Sigmoid colon (tissue), 7 donors: Measurements from ENCODE around the gene IL36G. TPM values are rescaled to one million over a fixed set of nuclear protein-coding genes. Genes with fewer than 3 reads are reported as not detected.

ENCODE experiments used
- DNase-seq: peaks from one replicate; pipeline ENCODE4 v3.0.0-alpha.2; 2019
- H3K27ac ChIP-seq, 4 donors: fragments of 200-600 bp; sonication (generic); one replicate each; pipeline ENCODE4 v1.5.1; 2016 to 2019; ENCODE audit warnings: mild to moderate bottlenecking in 1 of 4
- H3K27me3 ChIP-seq, 3 donors: fragments of 200-600 bp; sonication (generic); one replicate each; pipeline ENCODE4 v1.5.1; 2019; ENCODE audit warnings: mild to moderate bottlenecking in 1 of 3
- H3K36me3 ChIP-seq, 4 donors: fragments of 200-600 bp; sonication (generic); one replicate each; pipeline ENCODE4 v1.5.1; 2016 to 2019
- H3K4me1 ChIP-seq, 4 donors: fragments of 200-600 bp; sonication (generic); one replicate each; pipeline ENCODE4 v1.5.1; 2017 to 2019
- H3K4me3 ChIP-seq, 4 donors: fragments of 200-600 bp; sonication (generic); one replicate each; pipeline ENCODE4 v1.5.1; 2017 to 2019; ENCODE audit warnings: mild to moderate bottlenecking in 2 of 4, moderate library complexity in 1 of 4
- H3K9me3 ChIP-seq, 4 donors: fragments of 200-600 bp in 3 of 4; sonication (generic) in 3 of 4; one replicate each; pipeline versions ENCODE4 v1.5.1 to v1.6.1; 2013 to 2019
- CTCF ChIP-seq, 4 experiments: fragments of 450-650 bp in 3 of 4; fragments of 200-600 bp in 1 of 4; IDR thresholded peaks; one replicate each; pipeline ENCODE4 v1.5.1; 2016 to 2019; ENCODE audit warnings: antibody characterized with exemption in 4 of 4, mild to moderate bottlenecking in 3 of 4, moderate library complexity in 2 of 4
- EP300 ChIP-seq, 4 donors: sonication (generic); formaldehyde crosslinking; IDR thresholded peaks; one replicate each; pipeline ENCODE4 v1.6.1; 2017; ENCODE audit warnings: antibody characterized with exemption in 4 of 4
- POLR2A ChIP-seq, 2 donors: fragments of 450-650 bp; IDR thresholded peaks; one replicate each; pipeline ENCODE4 v1.6.1; 2016; ENCODE audit warnings: antibody characterized with exemption in 2 of 2, mild to moderate bottlenecking in 2 of 2, moderate library complexity in 2 of 2
- POLR2AphosphoS5 ChIP-seq, 4 donors: sonication (generic); formaldehyde crosslinking; IDR thresholded peaks; one replicate each; pipeline ENCODE4 v1.6.1; 2017; ENCODE audit warnings: antibody characterized with exemption in 4 of 4
- WGBS, 2 donors: extraction: QIAGEN DNeasy Blood & Tissue Kit; methylation state at CpG; one replicate each; pipeline ENCODE4 v1.1.7; 2013; 5-methylcytosine and 5-hydroxymethylcytosine counted together
- intact Hi-C: fragments of 100-400 bp; cut with DNase I; formaldehyde crosslinking; loops from one replicate; pipeline ENCODE4 v1.15.1; 2023
- polyA plus RNA-seq, 3 donors: library from polyadenylated mRNA; stranded (reverse); fragments of 200-250 nt; gene quantifications; one replicate each; pipeline ENCODE4 v1.2.3, GENCODE V29; 2013
- total RNA-seq, 4 donors: library from RNA; depleted of rRNA; stranded (reverse); fragments of >200 nt; gene quantifications; one replicate each; pipeline ENCODE4 v1.1.0, GENCODE V29; 2016
- donor health status: healthy with polysubstance abuse.
- donor health status: Bipolar disorder and iron deficiency.
- donor health status: healthy.

The IL36G gene
- total and polyA plus RNA-seq, 7 donors: 0.17 TPM; not detected in 6

- TF ChIP-seq EP300 (IDR thresholded peaks at IDR 0.05): no peak
- no peak for TF ChIP-seq POLR2AphosphoS5 (IDR thresholded peaks at IDR 0.05)
- TF ChIP-seq CTCF (IDR thresholded peaks at IDR 0.05): no peak
- TF ChIP-seq POLR2A (IDR thresholded peaks at IDR 0.05): no peak
- no peak for DNase-seq
- Histone ChIP-seq H3K27ac (no peak overlapping the region), H3K27me3 (no peaks in the 10 kb centered on the region), H3K4me1 (peaks cover 0 to 20% (median 11%) of the 10 kb centered on the region in 4 donors), H3K36me3 (no peaks in the 10 kb centered on the region), H3K4me3 (no peak overlapping the region), H3K9me3 (no peaks in the 10 kb centered on the region)
- 89 to 90% methylated on average over 5 of the region's 5 CpGs for WGBS, 2 donors
- intact Hi-C loops: no loop called here
These were observed 38.4 kb upstream of the IL36G start for GRCh38 chr2:112939425-112939824.

- intact Hi-C loops: loop anchor here (1.0 to 10.0 kb wide), 2 partner anchors 192 to 316 kb away; no protein-coding TSS in a partner anchor
- DNase-seq: no peak
- peak in 1 of 4 donors; percentile 35 for TF ChIP-seq EP300 (IDR thresholded peaks at IDR 0.05)
- peak in 3 of 4 donors; percentile 18 to 82 (median 77) for TF ChIP-seq POLR2AphosphoS5 (IDR thresholded peaks at IDR 0.05)
- TF ChIP-seq POLR2A (IDR thresholded peaks at IDR 0.05): no peak
- no peak for TF ChIP-seq CTCF (IDR thresholded peaks at IDR 0.05)
- Histone ChIP-seq H3K4me3 (no peak overlapping the region), H3K9me3 (peaks cover 0 to 8% (median 2%) of the 10 kb centered on the region in 4 donors), H3K27me3 (no peaks in the 10 kb centered on the region), H3K4me1 (peaks cover 0 to 20% (median 11%) of the 10 kb centered on the region in 4 donors), H3K27ac (no peak overlapping the region), H3K36me3 (no peaks in the 10 kb centered on the region)
- 65 to 67% methylated on average over 3 of the region's 3 CpGs for WGBS, 2 donors
These were observed 36.8 kb upstream of the IL36G start for GRCh38 chr2:112940859-112941625.

- peaks cover 0 to 20% (median 11%) of the 10 kb centered on the region in 4 donors for H3K4me1 ChIP-seq
- H3K4me3 ChIP-seq: no peak overlapping the region
- no peaks in the 10 kb centered on the region for H3K36me3 ChIP-seq
- peak; percentile 78 for DNase-seq
- intact Hi-C loops: loop anchor here (1.0 to 10.0 kb wide), 2 partner anchors 193 to 317 kb away; no protein-coding TSS in a partner anchor
- no peak overlapping the region for H3K27ac ChIP-seq
- TF ChIP-seq EP300 (IDR thresholded peaks at IDR 0.05): no peak
- TF ChIP-seq CTCF (IDR thresholded peaks at IDR 0.05): peak; percentile 41 to 61 (median 50)
- no peaks in the 10 kb centered on the region for H3K27me3 ChIP-seq
- peaks cover 0 to 8% (median 2%) of the 10 kb centered on the region in 4 donors for H3K9me3 ChIP-seq
- 26 to 34% methylated on average over 14 of the region's 14 CpGs for WGBS, 2 donors
These were observed 35.8 kb upstream of the IL36G start for GRCh38 chr2:112941753-112942653.

GRCh38 chr2:112942654-112943002 lies 35.2 kb upstream of the IL36G start:
- peaks cover 0 to 11% (median 2%) of the 10 kb centered on the region in 4 donors for H3K9me3 ChIP-seq
- WGBS, 2 donors: 58 to 71% methylated on average over 2 of the region's 2 CpGs
- no peaks in the 10 kb centered on the region for H3K36me3 ChIP-seq
- H3K4me1 ChIP-seq: peaks cover 0 to 20% (median 11%) of the 10 kb centered on the region in 4 donors
- no peak overlapping the region for H3K4me3 ChIP-seq
- H3K27me3 ChIP-seq: no peaks in the 10 kb centered on the region
- TF ChIP-seq EP300 (IDR thresholded peaks at IDR 0.05) (no peak), CTCF (IDR thresholded peaks at IDR 0.05) (no peak), POLR2AphosphoS5 (IDR thresholded peaks at IDR 0.05) (no peak), POLR2A (IDR thresholded peaks at IDR 0.05) (no peak)
- no peak for DNase-seq
- no peak overlapping the region for H3K27ac ChIP-seq
- intact Hi-C loops: loop anchor here (10.0 kb wide), 1 partner anchor 318 kb away; no protein-coding TSS in a partner anchor
